22Rv1 (cell line): ENCODE results near the gene OBI1.

Source experiments
- ZFX ChIP-seq: fragments of 450-650 bp; IDR thresholded peaks from 2 replicates; pipeline ENCODE4 v1.6.1; 2017; ENCODE audit warnings: antibody characterized with exemption, borderline replicate concordance
- TF ChIP-seq, protein P1 (sequence below): fragments of 450-650 bp; IDR thresholded peaks from 2 replicates; pipeline ENCODE4 v1.5.1; 2017; ENCODE audit warnings: mild to moderate bottlenecking

- TF ChIP-seq, protein P1, sequence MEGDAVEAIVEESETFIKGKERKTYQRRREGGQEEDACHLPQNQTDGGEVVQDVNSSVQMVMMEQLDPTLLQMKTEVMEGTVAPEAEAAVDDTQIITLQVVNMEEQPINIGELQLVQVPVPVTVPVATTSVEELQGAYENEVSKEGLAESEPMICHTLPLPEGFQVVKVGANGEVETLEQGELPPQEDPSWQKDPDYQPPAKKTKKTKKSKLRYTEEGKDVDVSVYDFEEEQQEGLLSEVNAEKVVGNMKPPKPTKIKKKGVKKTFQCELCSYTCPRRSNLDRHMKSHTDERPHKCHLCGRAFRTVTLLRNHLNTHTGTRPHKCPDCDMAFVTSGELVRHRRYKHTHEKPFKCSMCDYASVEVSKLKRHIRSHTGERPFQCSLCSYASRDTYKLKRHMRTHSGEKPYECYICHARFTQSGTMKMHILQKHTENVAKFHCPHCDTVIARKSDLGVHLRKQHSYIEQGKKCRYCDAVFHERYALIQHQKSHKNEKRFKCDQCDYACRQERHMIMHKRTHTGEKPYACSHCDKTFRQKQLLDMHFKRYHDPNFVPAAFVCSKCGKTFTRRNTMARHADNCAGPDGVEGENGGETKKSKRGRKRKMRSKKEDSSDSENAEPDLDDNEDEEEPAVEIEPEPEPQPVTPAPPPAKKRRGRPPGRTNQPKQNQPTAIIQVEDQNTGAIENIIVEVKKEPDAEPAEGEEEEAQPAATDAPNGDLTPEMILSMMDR: no peak
- no peak for TF ChIP-seq ZFX
Observed at GRCh38 chr13:78572459-78572858, 86.5 kb downstream of the OBI1 start.
